Kidney (tissue), 14 donors: Measurements from ENCODE around the gene SNN. TPM values are rescaled to one million over a fixed set of nuclear protein-coding genes. Genes with fewer than 3 reads are reported as not detected.

Experiments used
- DNase-seq, 5 donors: peaks; one replicate each; pipeline ENCODE4 v3.0.0-alpha.2; 2013 to 2020
- FAIRE-seq: peaks from 2 replicates; lab custom pipeline; 2012; peaks lifted over from hg19 to GRCh38; lab: Jason Lieb, UNC
- H3K27ac ChIP-seq, 2 donors: one replicate each; pipeline ENCODE4 v1.7.0; 2013; ENCODE audit warnings: low read depth in 2 of 2, low read length in 2 of 2, inconsistent platforms in 1 of 2
- H3K27me3 ChIP-seq: one replicate; pipeline ENCODE4 v1.7.1; 2013; ENCODE audit warnings: low read length, inconsistent platforms; ENCODE audit not compliant: control insufficient read depth, insufficient read depth
- H3K36me3 ChIP-seq, 3 donors: one replicate each; pipeline versions ENCODE4 v1.7.0 to v1.7.1; 2013; ENCODE audit warnings: low read length in 3 of 3, control low read depth in 1 of 3, inconsistent platforms in 1 of 3; ENCODE audit not compliant: insufficient read depth in 3 of 3, control insufficient read depth in 2 of 3
- H3K4me1 ChIP-seq, 3 donors: one replicate each; pipeline versions ENCODE4 v1.7.0 to v1.7.1; 2013; ENCODE audit warnings: low read length in 3 of 3, inconsistent platforms in 1 of 3, low read depth in 1 of 3; ENCODE audit not compliant: control insufficient read depth in 2 of 3, insufficient read depth in 2 of 3
- H3K4me3 ChIP-seq, 3 donors: one replicate each; pipeline versions ENCODE4 v1.7.0 to v1.8.1; 2013; ENCODE audit warnings: low read length in 3 of 3, control low read depth in 1 of 3, inconsistent platforms in 1 of 3
- H3K9ac ChIP-seq, 3 donors: one replicate each; pipeline versions ENCODE4 v1.7.0 to v1.7.1; 2013; ENCODE audit warnings: low read length in 3 of 3, control low read depth in 1 of 3, inconsistent platforms in 1 of 3
- H3K9me3 ChIP-seq, 3 donors: one replicate each; pipeline versions ENCODE4 v1.7.0 to v1.7.1; 2013; ENCODE audit warnings: low read length in 3 of 3, control low read depth in 1 of 3, inconsistent platforms in 1 of 3; ENCODE audit not compliant: control insufficient read depth in 2 of 3, insufficient read depth in 1 of 3
- CTCF ChIP-seq: IDR thresholded peaks from 3 replicates; pipeline ENCODE4 v1.5.1; 2012; ENCODE audit warnings: mild to moderate bottlenecking, moderate library complexity, borderline replicate concordance; ENCODE audit not compliant: insufficient read depth; ENCODE audit errors: extremely low read depth
- intact Hi-C: fragments of 100-400 bp; cut with DNase I; formaldehyde crosslinking; loops from one replicate; pipeline ENCODE4 v1.11.1; 2022
- polyA plus RNA-seq: library from polyadenylated mRNA; stranded (reverse); fragments of 350-450 nt; fragmentation: Illumina TruSeq; extraction: RNeasy Lipid Tissue Mini Kit (QIAGEN cat#74804); gene quantifications from one replicate; pipeline ENCODE4 v1.2.3, GENCODE V29; 2014; ENCODE audit warnings: low read depth, low replicate concordance; ENCODE audit not compliant: insufficient read depth
- total RNA-seq: library from RNA; stranded (reverse); fragmentation: NEBNext Ultra II Directional; extraction: Animal tissue kit (Norgen Biotek cat#: 25700); gene quantifications from one replicate; pipeline ENCODE4 v1.2.1, GENCODE V29; 2021
- donor health status: control.
- donor health status: control.
- donor health status: control.
- donor health status: control.
- donor health status: control.
- donor health status: DM: yes; HTN: yes; CAD: no.
- donor health status: Normal renal cell carcinoma (clear cell type).

Gene SNN
- total and polyA plus RNA-seq, 2 donors from 2014 or later = 16.6 to 21.9 TPM

DNA sequence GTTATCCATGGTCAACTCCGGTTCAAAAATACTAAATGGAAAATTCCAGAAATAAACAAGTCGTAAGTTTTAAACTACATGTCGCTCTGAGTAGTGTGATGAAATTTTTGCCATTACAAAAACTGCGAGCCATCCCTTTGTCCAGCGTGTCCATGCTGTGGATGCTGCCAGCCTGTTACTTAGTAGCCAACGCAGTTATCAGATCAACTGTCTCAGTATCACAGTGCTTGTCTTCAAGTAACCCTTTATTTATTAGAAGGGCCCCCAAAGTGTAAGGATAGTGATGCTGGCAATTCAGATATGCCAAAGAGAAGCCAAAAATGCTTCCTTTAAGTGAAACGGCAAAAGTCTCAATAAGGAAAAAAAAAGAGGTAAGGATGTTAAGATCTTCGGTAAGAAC is 23.9 kb downstream of the SNN start:
- peaks cover 0 to 8% (median 0%) of the 10 kb centered on the region in 3 donors for H3K4me1 ChIP-seq
- H3K27ac ChIP-seq = no peak overlapping the region
- FAIRE-seq (no peak), DNase-seq (no peak)
- intact Hi-C loops = no loop called here
- peaks cover 3 to 56% (median 45%) of the 10 kb centered on the region in 3 donors for H3K36me3 ChIP-seq
- H3K27me3 ChIP-seq = no peaks in the 10 kb centered on the region
- H3K4me3 ChIP-seq = no peak overlapping the region
- H3K9ac ChIP-seq = no peak overlapping the region
- H3K9me3 ChIP-seq = no peaks in the 10 kb centered on the region
- no peak for TF ChIP-seq CTCF

GRCh38 chr16:11692651-11693050 is 24.4 kb downstream of the SNN start:
- Histone ChIP-seq H3K4me1 (peaks cover 0 to 8% (median 0%) of the 10 kb centered on the region in 3 donors), H3K27ac (no peak overlapping the region), H3K9ac (no peak overlapping the region), H3K36me3 (peaks cover 3 to 56% (median 45%) of the 10 kb centered on the region in 3 donors), H3K27me3 (no peaks in the 10 kb centered on the region), H3K9me3 (no peaks in the 10 kb centered on the region), H3K4me3 (no peak overlapping the region)
- intact Hi-C loops = no loop called here
- FAIRE-seq (no peak), DNase-seq (no peak)
- TF ChIP-seq CTCF = no peak

DNA sequence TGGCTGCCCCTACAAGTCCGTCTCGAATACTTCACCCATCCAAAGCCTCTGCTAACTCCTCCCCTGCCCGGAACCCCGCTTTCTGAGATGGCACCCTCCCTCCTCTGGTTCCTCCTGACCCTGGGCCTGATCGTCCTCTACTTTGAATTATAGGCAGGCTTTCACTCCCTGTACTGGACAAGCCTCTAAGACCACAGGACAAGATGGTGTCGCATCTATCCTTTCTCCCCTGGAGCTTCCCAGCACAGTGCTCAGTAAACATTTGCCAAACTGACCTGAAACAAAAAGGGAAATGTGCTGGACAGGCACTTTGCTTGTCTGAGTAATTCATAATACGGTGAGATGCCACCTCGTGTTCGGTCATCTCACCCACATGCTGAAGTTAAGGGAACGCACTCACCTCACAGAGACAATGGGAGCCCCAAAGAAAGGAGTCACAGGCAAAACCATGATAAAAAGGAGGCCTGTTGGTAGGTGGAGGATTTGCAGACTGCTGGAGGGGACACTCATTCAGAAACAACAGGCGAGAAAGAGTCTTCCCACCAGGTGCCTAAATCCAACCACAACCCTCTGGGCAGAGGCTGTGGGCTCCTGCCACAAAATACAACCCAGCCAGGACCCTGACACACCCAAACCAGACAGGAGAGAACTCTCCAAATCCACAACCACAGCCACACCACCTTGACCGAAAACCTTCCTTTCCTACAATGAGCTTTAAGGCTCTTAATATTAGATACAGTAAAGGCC is 28.2 kb downstream of the SNN start:
- TF ChIP-seq CTCF = no peak
- Histone ChIP-seq H3K36me3 (peaks cover 1 to 67% (median 45%) of the 10 kb centered on the region in 3 donors), H3K27ac (no peak overlapping the region), H3K4me1 (no peaks in the 10 kb centered on the region), H3K9me3 (no peaks in the 10 kb centered on the region), H3K9ac (no peak overlapping the region), H3K4me3 (no peak overlapping the region), H3K27me3 (no peaks in the 10 kb centered on the region)
- intact Hi-C loops = no loop called here
- FAIRE-seq (no peak), DNase-seq (no peak)

- Histone ChIP-seq H3K27me3 (no peaks in the 10 kb centered on the region), H3K9ac (no peak overlapping the region), H3K9me3 (no peaks in the 10 kb centered on the region), H3K4me1 (no peaks in the 10 kb centered on the region), H3K27ac (no peak overlapping the region), H3K36me3 (peaks cover 0 to 64% (median 42%) of the 10 kb centered on the region in 3 donors), H3K4me3 (no peak overlapping the region)
- intact Hi-C loops = no loop called here
- no peak for FAIRE-seq
- TF ChIP-seq CTCF = no peak
- no peak for DNase-seq
Observed at GRCh38 chr16:11697319-11697718, 29.1 kb downstream of the SNN start.
